ENCODE measurements around the gene ABLIM3.
A peak's percentile ranks its signal among the peaks of the same experiment; 100 is the strongest.

The ABLIM3 gene

GRCh38 chr5:149301049-149301743, 159.9 kb downstream of the ABLIM3 start:
- no peak for DNase-seq (ENCODE audit: low read depth)
- TF ChIP-seq CTCF (IDR thresholded peaks at IDR 0.05; ENCODE audit: control insufficient read depth, insufficient read depth, low read depth, low read length, missing control alignments), result no peak
- H3K4me3 ChIP-seq (ENCODE audit: control insufficient read depth, low read depth, low read length), result no peak overlapping the region

- H3K4me3 ChIP-seq (ENCODE audit: control insufficient read depth, low read depth, low read length), result no peak overlapping the region
- no peak for TF ChIP-seq CTCF (IDR thresholded peaks at IDR 0.05; ENCODE audit: control insufficient read depth, insufficient read depth, low read depth, low read length, missing control alignments)
- peak; percentile 46 for DNase-seq (ENCODE audit: low read depth)
Observed at GRCh38 chr5:149301744-149302380, 160.6 kb downstream of the ABLIM3 start.

GRCh38 chr5:149302641-149303040, 161.3 kb downstream of the ABLIM3 start:
- no peak for TF ChIP-seq CTCF (IDR thresholded peaks at IDR 0.05; ENCODE audit: control insufficient read depth, insufficient read depth, low read depth, low read length, missing control alignments)

GRCh38 chr5:149303210-149303609, 161.9 kb downstream of the ABLIM3 start:
- no peak overlapping the region for H3K4me3 ChIP-seq (ENCODE audit: control insufficient read depth, low read depth, low read length)
- no peak for DNase-seq (ENCODE audit: low read depth)
- TF ChIP-seq CTCF (IDR thresholded peaks at IDR 0.05; ENCODE audit: control insufficient read depth, insufficient read depth, low read depth, low read length, missing control alignments), result no peak

More at GRCh38 chr5:149302641-149303040, 161.3 kb downstream of the ABLIM3 start:
- H3K4me3 ChIP-seq (ENCODE audit: control insufficient read depth, low read depth, low read length), result no peak overlapping the region
- DNase-seq (ENCODE audit: low read depth), result no peak

- no peak overlapping the region for H3K4me3 ChIP-seq (ENCODE audit: control insufficient read depth, low read depth, low read length)
- no peak for TF ChIP-seq CTCF (IDR thresholded peaks at IDR 0.05; ENCODE audit: control insufficient read depth, insufficient read depth, low read depth, low read length, missing control alignments)
- DNase-seq (ENCODE audit: low read depth), result no peak
Observed at GRCh38 chr5:149304195-149305078, 163.1 kb downstream of the ABLIM3 start.

GRCh38 chr5:149309354-149309753, 168.1 kb downstream of the ABLIM3 start:
- TF ChIP-seq CTCF (IDR thresholded peaks at IDR 0.05; ENCODE audit: control insufficient read depth, insufficient read depth, low read depth, low read length, missing control alignments), result no peak
- no peak overlapping the region for H3K4me3 ChIP-seq (ENCODE audit: control insufficient read depth, low read depth, low read length)
- DNase-seq (ENCODE audit: low read depth), result no peak

Measured in AG09309 (cell line).